Astrocyte of the cerebellum (primary cell): Measurements from ENCODE around the gene TMCC3.

Experiments
- DNase-seq: peaks from one replicate; pipeline ENCODE4 v3.0.0-alpha.2; 2011; ENCODE audit warnings: low read depth
- H3K4me3 ChIP-seq: 2 replicates; pipeline ENCODE4 v1.5.1; 2011; ENCODE audit warnings: mild to moderate bottlenecking, low read depth, low read length, moderate library complexity
- in situ Hi-C: cut with HindIII; loops from 2 replicates; pipeline ENCODE4 v1.10.0; 2017; ENCODE audit warnings: low sequenced_read_pairs
- TF ChIP-seq, protein P1 (sequence below): IDR thresholded peaks from 2 replicates; pipeline ENCODE4 v1.5.1; 2012; ENCODE audit warnings: low read length, low read depth, moderate library complexity, mild to moderate bottlenecking; ENCODE audit errors: missing control alignments

The TMCC3 gene

DNA sequence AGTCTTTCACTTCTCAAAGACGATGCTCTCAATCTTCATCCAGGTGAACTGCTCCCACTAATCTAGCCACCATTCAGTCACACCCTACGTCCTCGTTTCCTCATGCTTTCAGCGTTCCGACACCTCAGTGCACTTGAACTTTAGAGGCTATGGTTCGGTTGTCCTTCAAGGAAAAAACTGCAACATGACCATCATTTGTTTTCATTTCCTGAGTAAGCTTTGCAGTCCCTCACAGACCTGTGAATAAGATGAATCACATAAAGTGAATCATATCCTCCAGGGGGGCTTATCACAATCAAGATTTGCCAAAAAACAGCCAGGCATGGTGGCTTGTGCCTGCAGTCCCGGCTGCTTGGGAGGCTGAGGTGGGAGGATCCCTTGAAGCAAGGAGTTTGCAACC, 80.2 kb downstream of the TMCC3 start:
- H3K4me3 ChIP-seq, result no peak overlapping the region
- in situ Hi-C loops, result no loop called here
- TF ChIP-seq, protein P1, sequence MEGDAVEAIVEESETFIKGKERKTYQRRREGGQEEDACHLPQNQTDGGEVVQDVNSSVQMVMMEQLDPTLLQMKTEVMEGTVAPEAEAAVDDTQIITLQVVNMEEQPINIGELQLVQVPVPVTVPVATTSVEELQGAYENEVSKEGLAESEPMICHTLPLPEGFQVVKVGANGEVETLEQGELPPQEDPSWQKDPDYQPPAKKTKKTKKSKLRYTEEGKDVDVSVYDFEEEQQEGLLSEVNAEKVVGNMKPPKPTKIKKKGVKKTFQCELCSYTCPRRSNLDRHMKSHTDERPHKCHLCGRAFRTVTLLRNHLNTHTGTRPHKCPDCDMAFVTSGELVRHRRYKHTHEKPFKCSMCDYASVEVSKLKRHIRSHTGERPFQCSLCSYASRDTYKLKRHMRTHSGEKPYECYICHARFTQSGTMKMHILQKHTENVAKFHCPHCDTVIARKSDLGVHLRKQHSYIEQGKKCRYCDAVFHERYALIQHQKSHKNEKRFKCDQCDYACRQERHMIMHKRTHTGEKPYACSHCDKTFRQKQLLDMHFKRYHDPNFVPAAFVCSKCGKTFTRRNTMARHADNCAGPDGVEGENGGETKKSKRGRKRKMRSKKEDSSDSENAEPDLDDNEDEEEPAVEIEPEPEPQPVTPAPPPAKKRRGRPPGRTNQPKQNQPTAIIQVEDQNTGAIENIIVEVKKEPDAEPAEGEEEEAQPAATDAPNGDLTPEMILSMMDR, result no peak
- DNase-seq, result no peak

DNA sequence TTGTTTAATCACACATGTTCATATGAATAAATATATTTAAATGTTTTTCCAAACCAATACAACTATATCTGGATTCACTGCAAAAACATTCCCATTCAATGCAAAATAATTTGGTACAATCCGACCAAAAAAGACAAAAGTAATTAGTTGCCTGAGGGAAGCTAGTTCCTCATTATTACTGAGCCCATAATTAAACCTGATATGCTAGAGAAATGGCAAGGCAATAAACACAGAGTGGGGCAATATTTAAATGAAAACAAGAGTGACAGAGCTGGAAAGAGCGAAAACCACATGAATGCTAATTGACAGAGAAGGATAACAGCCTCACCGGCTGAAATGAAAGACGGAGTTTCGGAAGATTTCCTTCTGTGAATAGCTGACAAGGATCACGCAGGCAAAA, 82.6 kb downstream of the TMCC3 start:
- TF ChIP-seq, protein P1, result no peak
- H3K4me3 ChIP-seq, result no peak overlapping the region
- no peak for DNase-seq
- in situ Hi-C loops, result no loop called here

DNA sequence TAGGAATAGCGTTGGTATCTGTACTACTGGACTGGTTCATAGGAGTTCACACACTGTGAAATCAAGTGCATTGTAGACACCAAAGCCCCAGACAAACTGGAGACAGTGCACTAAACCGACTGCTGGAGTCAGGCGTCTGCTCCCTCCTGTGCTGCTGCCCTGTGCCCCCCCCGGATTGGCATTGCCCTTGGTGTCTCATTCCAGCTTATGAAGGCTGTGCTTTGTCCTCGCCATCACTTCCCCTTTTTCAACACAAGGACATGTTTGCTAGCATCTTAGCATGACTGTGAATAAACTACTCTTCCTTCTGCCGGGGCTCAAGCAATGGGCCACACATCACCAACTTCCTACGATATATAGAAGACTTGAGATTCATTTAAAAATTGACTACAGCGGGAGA, 84.0 kb downstream of the TMCC3 start:
- in situ Hi-C loops, result no loop called here
- H3K4me3 ChIP-seq, result no peak overlapping the region
- TF ChIP-seq, protein P1, result no peak
- no peak for DNase-seq

DNA sequence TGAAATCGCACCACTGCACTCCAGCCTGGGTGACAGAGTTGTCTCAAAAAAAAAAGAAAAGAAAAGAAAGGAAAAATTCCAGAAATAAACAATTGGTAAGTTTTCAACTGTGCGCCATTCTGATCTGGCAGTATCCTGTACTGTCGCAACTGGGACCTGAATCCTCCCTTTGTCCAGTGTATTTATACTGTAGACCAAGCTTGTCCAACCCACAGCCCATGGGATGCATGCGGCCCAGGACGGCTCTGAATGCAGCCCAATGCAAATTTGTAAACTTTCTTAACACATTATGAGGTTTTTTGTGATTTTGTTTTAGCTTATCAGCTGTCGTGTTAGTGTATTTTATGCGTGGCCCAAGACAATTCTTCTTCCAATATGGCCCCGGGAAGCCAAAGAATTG, 84.7 kb downstream of the TMCC3 start:
- DNase-seq, result no peak
- TF ChIP-seq, protein P1, result no peak
- H3K4me3 ChIP-seq, result no peak overlapping the region
- in situ Hi-C loops, result no loop called here

DNA sequence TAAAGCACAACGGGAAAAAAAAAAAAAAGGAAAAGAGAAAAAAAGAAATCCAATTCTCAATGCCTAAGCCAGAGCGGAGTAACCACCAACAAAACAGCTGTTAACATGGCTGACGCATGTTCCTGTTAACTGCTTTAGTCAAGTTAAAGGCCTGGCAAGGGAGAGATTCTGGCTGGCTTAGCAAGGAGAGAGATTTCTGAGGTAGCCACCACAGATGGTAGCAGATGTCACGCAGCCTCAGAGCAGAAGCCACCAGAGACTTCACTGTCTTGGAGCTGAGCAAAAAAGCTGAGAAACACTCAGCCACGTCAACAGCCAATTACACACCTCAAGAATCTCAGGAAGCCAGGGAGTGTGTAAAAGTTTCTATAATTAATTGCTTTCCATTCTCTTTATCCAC, 87.1 kb downstream of the TMCC3 start:
- TF ChIP-seq, protein P1, result no peak
- in situ Hi-C loops, result loop anchor here (5.0 kb wide), 1 partner anchor 69 kb away; no protein-coding TSS in a partner anchor
- no peak for DNase-seq
- no peak overlapping the region for H3K4me3 ChIP-seq

DNA sequence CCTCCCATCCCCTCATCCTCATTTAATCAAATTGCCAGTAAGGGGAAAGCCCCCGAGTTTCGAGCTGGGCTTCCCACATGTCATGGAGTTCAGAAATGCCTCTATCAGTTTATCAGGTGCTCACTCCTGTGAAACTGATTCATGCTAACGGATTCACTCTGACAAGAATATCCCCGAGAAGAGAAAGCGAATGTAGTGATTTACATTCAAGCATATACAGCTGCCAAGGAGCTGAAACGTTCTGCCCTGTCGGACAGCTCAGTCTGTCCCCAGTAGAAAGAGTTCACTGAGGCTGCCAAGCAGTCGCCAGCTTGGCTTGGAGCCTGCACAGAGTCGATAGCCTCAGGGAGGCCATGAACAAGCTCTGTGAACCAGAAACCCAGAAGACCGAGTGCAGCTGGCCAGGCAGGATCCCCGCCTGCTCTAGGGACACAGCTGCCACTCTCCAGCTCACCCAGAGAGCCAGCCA, 88.4 kb downstream of the TMCC3 start:
- no peak overlapping the region for H3K4me3 ChIP-seq
- TF ChIP-seq, protein P1, result no peak
- DNase-seq, result no peak
- in situ Hi-C loops, result loop anchor here (5.0 kb wide), 1 partner anchor 70 kb away; no protein-coding TSS in a partner anchor
